ENCODE measurements around the gene RHBDL1. TPM values are rescaled to one million over a fixed set of nuclear protein-coding genes. Genes with fewer than 3 reads are reported as not detected.

RHBDL1 gene
- total and polyA plus RNA-seq, 9 of the 15 experiments (the other 6 are each of a cell fraction or from before 2014, with no cell fraction given): 0.03 to 5.6 (median 1.3) TPM; not detected in 1

DNA sequence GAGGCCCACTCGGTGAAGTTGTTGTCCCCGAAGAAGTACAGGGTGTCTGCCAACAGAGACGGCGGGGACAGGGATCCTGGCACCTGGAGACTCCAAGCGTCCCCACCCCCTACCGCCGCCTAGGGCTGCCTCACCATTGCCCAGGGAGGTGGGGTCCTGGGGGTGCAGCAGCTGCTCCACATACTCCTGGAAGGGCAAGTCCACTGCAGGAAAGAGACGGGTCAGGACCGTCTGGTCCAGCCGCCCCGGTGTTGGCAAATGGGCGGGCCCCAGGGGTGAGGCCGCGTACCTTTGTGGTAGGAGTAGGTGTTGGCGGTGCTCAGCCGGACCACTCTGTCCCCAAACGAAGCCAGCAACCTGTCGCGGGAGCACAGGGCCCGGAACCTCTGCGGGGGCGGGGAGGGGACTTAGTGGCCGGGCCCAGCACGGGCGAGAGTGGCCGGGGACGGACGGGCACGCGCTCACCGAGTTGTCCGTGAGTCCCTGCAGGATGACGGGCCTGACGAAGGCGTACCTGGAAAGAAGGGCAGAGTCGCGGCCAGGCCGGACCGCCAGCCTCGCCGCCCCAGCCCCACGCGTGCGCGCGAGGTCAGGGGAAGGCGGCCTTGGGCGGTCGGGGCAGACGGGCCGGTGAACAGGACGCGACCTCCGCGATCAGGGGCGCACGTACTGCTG is 8.1 kb downstream of the RHBDL1 start (continued):
- TF ChIP-seq PTBP1 (IDR thresholded peaks at IDR 0.05; ENCODE audit: low read depth, low read length) (0 out of 2 replicates have a peak, but pooled peaks have one; percentile 29), MCM5 (IDR thresholded peaks at IDR 0.05; ENCODE audit: low read depth) (no peak), MXD1 (CRISPR knock-in tag; IDR thresholded peaks at IDR 0.05; ENCODE audit: borderline replicate concordance, poor library complexity, severe bottlenecking) (no peak), SMARCE1 (IDR thresholded peaks at IDR 0.05) (no peak), KLF13 (tag; IDR thresholded peaks at IDR 0.05; ENCODE audit: borderline replicate concordance, low read depth) (no peak), RAD51 (IDR thresholded peaks at IDR 0.05; ENCODE audit: borderline replicate concordance, low read depth) (no peak), ZNF347 (CRISPR knock-in tag; IDR thresholded peaks at IDR 0.05; ENCODE audit: low read depth) (no peak), STAT5B (CRISPR knock-in tag; IDR thresholded peaks at IDR 0.05) (no peak), HOXB6 (CRISPR knock-in tag; IDR thresholded peaks at IDR 0.05; ENCODE audit: borderline replicate concordance) (0 out of 2 replicates have a peak, but pooled peaks have one; percentile 18), CHD2 (IDR thresholded peaks at IDR 0.05; ENCODE audit: low read depth, low read length) (peak; percentile 59; the same call in 1 of the 2 replicates), NUFIP1 (IDR thresholded peaks at IDR 0.05; ENCODE audit: partially characterized antibody) (no peak), FIP1L1 (IDR thresholded peaks at IDR 0.05; ENCODE audit: low read depth, low read length, poor library complexity, severe bottlenecking) (no peak), IRF2 (CRISPR knock-in tag; IDR thresholded peaks at IDR 0.05) (peak; percentile 53; the same call in 1 of the 2 replicates), KLF10 (CRISPR knock-in tag; IDR thresholded peaks at IDR 0.05) (no peak), ZNF41 (CRISPR knock-in tag; conservative IDR thresholded peaks at IDR 0.05) (no peak), MYNN (IDR thresholded peaks at IDR 0.05) (no peak; the same call in 1 of the 2 replicates), MYNN (CRISPR knock-in tag; IDR thresholded peaks at IDR 0.05) (no peak), ZNF507 (tag; conservative IDR thresholded peaks at IDR 0.05) (no peak), SETDB1 (IDR thresholded peaks at IDR 0.05; ENCODE audit: low read length) (no peak), SMAD2 (IDR thresholded peaks at IDR 0.05; ENCODE audit: low read depth, low read length) (no peak), ARHGAP35 (IDR thresholded peaks at IDR 0.05; ENCODE audit: partially characterized antibody) (no peak), HNRNPUL1 (IDR thresholded peaks at IDR 0.05; ENCODE audit: low read length) (no peak), DPF2 (IDR thresholded peaks at IDR 0.05) (no peak), POLR3A (IDR thresholded peaks at IDR 0.05; ENCODE audit: borderline replicate concordance, extremely low read depth, insufficient read depth, insufficient read length) (no peak), MEF2A (IDR thresholded peaks at IDR 0.05; ENCODE audit: control insufficient read depth, low read depth, low read length) (no peak), PHF20 (IDR thresholded peaks at IDR 0.05; ENCODE audit: partially characterized antibody) (no peak), DACH1 (IDR thresholded peaks at IDR 0.05; ENCODE audit: partially characterized antibody) (no peak), HMG20A (CRISPR knock-in tag; conservative IDR thresholded peaks at IDR 0.05) (no peak), SUPT5H (IDR thresholded peaks at IDR 0.05) (peak; percentile 59), ERF (CRISPR knock-in tag; IDR thresholded peaks at IDR 0.05) (no peak), SMARCA5 (IDR thresholded peaks at IDR 0.05) (no peak)
- TF ChIP-seq, protein P1, sequence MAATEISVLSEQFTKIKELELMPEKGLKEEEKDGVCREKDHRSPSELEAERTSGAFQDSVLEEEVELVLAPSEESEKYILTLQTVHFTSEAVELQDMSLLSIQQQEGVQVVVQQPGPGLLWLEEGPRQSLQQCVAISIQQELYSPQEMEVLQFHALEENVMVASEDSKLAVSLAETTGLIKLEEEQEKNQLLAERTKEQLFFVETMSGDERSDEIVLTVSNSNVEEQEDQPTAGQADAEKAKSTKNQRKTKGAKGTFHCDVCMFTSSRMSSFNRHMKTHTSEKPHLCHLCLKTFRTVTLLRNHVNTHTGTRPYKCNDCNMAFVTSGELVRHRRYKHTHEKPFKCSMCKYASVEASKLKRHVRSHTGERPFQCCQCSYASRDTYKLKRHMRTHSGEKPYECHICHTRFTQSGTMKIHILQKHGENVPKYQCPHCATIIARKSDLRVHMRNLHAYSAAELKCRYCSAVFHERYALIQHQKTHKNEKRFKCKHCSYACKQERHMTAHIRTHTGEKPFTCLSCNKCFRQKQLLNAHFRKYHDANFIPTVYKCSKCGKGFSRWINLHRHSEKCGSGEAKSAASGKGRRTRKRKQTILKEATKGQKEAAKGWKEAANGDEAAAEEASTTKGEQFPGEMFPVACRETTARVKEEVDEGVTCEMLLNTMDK (IDR thresholded peaks at IDR 0.05; ENCODE audit: borderline replicate concordance, insufficient read depth, low read depth, low read length, poor library complexity, severe bottlenecking): no peak

Measured in K562 (cell line).